Measurements from ENCODE around the gene LRBA. TPM values are rescaled to one million over a fixed set of nuclear protein-coding genes. Genes with fewer than 3 reads are reported as not detected.

The LRBA gene
- total RNA-seq, 2 donors from 2014 or later = 50.1 to 59.9 TPM

- Histone ChIP-seq H3K4me1 (no peaks in the 10 kb centered on the region), H3K4me3 (no peak overlapping the region), H3K36me3 (replicated peaks in 1 of 2; ENCODE audit: insufficient read depth in 1 of 2, low read depth in 2 of 2) (no peaks in the 10 kb centered on the region), H3K27me3 (no peaks in the 10 kb centered on the region), H3K27ac (no peak overlapping the region), H3K9me3 (no peaks in the 10 kb centered on the region)
- no peak for DNase-seq
- intact Hi-C loops (cut with DNase I) = no loop called here
- TF ChIP-seq CTCF (IDR thresholded peaks at IDR 0.05) = no peak
- TF ChIP-seq POLR2A (IDR thresholded peaks at IDR 0.05) = no peak
- no peak for ATAC-seq
- 93 to 94% methylated on average over 1 of the region's 1 CpG for WGBS, 2 donors
These were observed 159.0 kb downstream of the LRBA start for GRCh38 chr4:150855981-150856510.

GRCh38 chr4:150854600-150854999 is 160.5 kb downstream of the LRBA start:
- no peak for TF ChIP-seq POLR2A (IDR thresholded peaks at IDR 0.05)
- no peak for TF ChIP-seq CTCF (IDR thresholded peaks at IDR 0.05)
- Histone ChIP-seq H3K27ac (no peak overlapping the region), H3K4me3 (no peak overlapping the region), H3K27me3 (no peaks in the 10 kb centered on the region), H3K36me3 (replicated peaks in 1 of 2; ENCODE audit: insufficient read depth in 1 of 2, low read depth in 2 of 2) (peaks cover 0 to under 1% of the 10 kb centered on the region in 2 donors), H3K4me1 (no peaks in the 10 kb centered on the region), H3K9me3 (no peaks in the 10 kb centered on the region)
- no peak for DNase-seq
- WGBS, 2 donors = 88 to 96% methylated on average over 4 of the region's 4 CpGs
- intact Hi-C loops (cut with DNase I) = no loop called here
- ATAC-seq = no peak

GRCh38 chr4:150853882-150854281 is 161.2 kb downstream of the LRBA start:
- H3K4me1 ChIP-seq = no peaks in the 10 kb centered on the region
- intact Hi-C loops (cut with DNase I) = no loop called here
- H3K4me3 ChIP-seq = no peak overlapping the region
- ATAC-seq (no peak), DNase-seq (no peak)
- H3K36me3 ChIP-seq (replicated peaks in 1 of 2; ENCODE audit: insufficient read depth in 1 of 2, low read depth in 2 of 2) = peaks cover 0 to 2% of the 10 kb centered on the region in 2 donors
- WGBS, 2 donors = 78 to 85% methylated on average over 2 of the region's 2 CpGs
- no peak overlapping the region for H3K27ac ChIP-seq
- H3K27me3 ChIP-seq = no peaks in the 10 kb centered on the region
- no peaks in the 10 kb centered on the region for H3K9me3 ChIP-seq
- TF ChIP-seq CTCF (IDR thresholded peaks at IDR 0.05) (no peak), POLR2A (IDR thresholded peaks at IDR 0.05) (no peak)

- Histone ChIP-seq H3K9me3 (no peaks in the 10 kb centered on the region), H3K36me3 (replicated peaks in 1 of 2; ENCODE audit: insufficient read depth in 1 of 2, low read depth in 2 of 2) (peaks cover 0 to 2% of the 10 kb centered on the region in 2 donors), H3K4me3 (no peak overlapping the region), H3K4me1 (no peaks in the 10 kb centered on the region), H3K27me3 (no peaks in the 10 kb centered on the region), H3K27ac (no peak overlapping the region)
- TF ChIP-seq CTCF (IDR thresholded peaks at IDR 0.05) = no peak
- no peak for TF ChIP-seq POLR2A (IDR thresholded peaks at IDR 0.05)
- DNase-seq = no peak
- 68 to 69% methylated on average over 1 of the region's 1 CpG for WGBS, 2 donors
- ATAC-seq = no peak
- intact Hi-C loops (cut with DNase I) = no loop called here
These were observed 162.9 kb downstream of the LRBA start for GRCh38 chr4:150852216-150852615.

GRCh38 chr4:150849016-150849415 is 166.1 kb downstream of the LRBA start:
- peaks cover 0 to 2% of the 10 kb centered on the region in 2 donors for H3K36me3 ChIP-seq (replicated peaks in 1 of 2; ENCODE audit: insufficient read depth in 1 of 2, low read depth in 2 of 2)
- no peaks in the 10 kb centered on the region for H3K9me3 ChIP-seq
- DNase-seq (no peak), ATAC-seq (no peak)
- intact Hi-C loops (cut with DNase I) = no loop called here
- H3K27ac ChIP-seq = no peak overlapping the region
- no peak for TF ChIP-seq CTCF (IDR thresholded peaks at IDR 0.05)
- H3K4me3 ChIP-seq = no peak overlapping the region
- no peaks in the 10 kb centered on the region for H3K4me1 ChIP-seq
- 86% methylated on average over 1 of the region's 1 CpG for WGBS, 2 donors
- H3K27me3 ChIP-seq = no peaks in the 10 kb centered on the region

All from body of pancreas (tissue), 4 donors.